ENCODE results near the gene SCYGR4. TPM values are rescaled to one million over a fixed set of nuclear protein-coding genes. Genes with fewer than 3 reads are reported as not detected.

The SCYGR4 gene
- total RNA-seq, 1 donor from 2014 or later: not detected

GRCh38 chr2:227653419-227653818 lies 36.1 kb downstream of the SCYGR4 start:
- no peaks in the 10 kb centered on the region for H3K9me3 ChIP-seq (ENCODE audit: insufficient read depth, low read depth, low read length)
- FAIRE-seq (no peak), DNase-seq (ENCODE audit: low read depth) (peak; percentile 15)
- Mint-ChIP-seq H3K27me3 (ENCODE audit: low read depth, unreplicated experiment) (no peaks in the 10 kb centered on the region), H3K4me1 (ENCODE audit: low read depth, unreplicated experiment) (peaks cover 5% of the 10 kb centered on the region), H3K36me3 (ENCODE audit: low read depth, unreplicated experiment) (no peaks in the 10 kb centered on the region), H3K27ac (ENCODE audit: unreplicated experiment) (no peak overlapping the region), H3K4me3 (ENCODE audit: unreplicated experiment) (no peak overlapping the region), H3K9me3 (ENCODE audit: unreplicated experiment) (peaks cover 2% of the 10 kb centered on the region)
- H3K4me1 ChIP-seq (ENCODE audit: insufficient read depth, low read length): peaks cover 7% of the 10 kb centered on the region
- H3K36me3 ChIP-seq (ENCODE audit: insufficient read depth, low read length): no peaks in the 10 kb centered on the region
- no peak overlapping the region for H3K4me2 ChIP-seq (ENCODE audit: low read length)
- TF ChIP-seq CTCF (IDR thresholded peaks at IDR 0.05; ENCODE audit: insufficient read depth, low read depth, low read length) (no peak), EZH2 (IDR thresholded peaks at IDR 0.05; ENCODE audit: insufficient read depth, low read length) (no peak)
- H3K4me3 ChIP-seq (ENCODE audit: insufficient read depth, low read depth, low read length): no peak overlapping the region
- no peak overlapping the region for H3K9ac ChIP-seq (ENCODE audit: low read length)
- H2AFZ ChIP-seq (ENCODE audit: low read depth, low read length): no peak overlapping the region
- no peaks in the 10 kb centered on the region for H4K20me1 ChIP-seq (ENCODE audit: insufficient read depth, low read length)
- no peaks in the 10 kb centered on the region for H3K79me2 ChIP-seq (ENCODE audit: insufficient read depth, low read length)
- no peaks in the 10 kb centered on the region for H3K27me3 ChIP-seq (ENCODE audit: insufficient read depth, low read length)
- H3K27ac ChIP-seq (ENCODE audit: low read depth, low read length): no peak overlapping the region

GRCh38 chr2:227654426-227654825 lies 37.1 kb downstream of the SCYGR4 start:
- H3K9me3 ChIP-seq (ENCODE audit: insufficient read depth, low read depth, low read length): no peaks in the 10 kb centered on the region
- no peaks in the 10 kb centered on the region for H4K20me1 ChIP-seq (ENCODE audit: insufficient read depth, low read length)
- H3K9me3 Mint-ChIP-seq (ENCODE audit: unreplicated experiment): peaks cover 2% of the 10 kb centered on the region
- no peak overlapping the region for H2AFZ ChIP-seq (ENCODE audit: low read depth, low read length)
- H3K4me1 ChIP-seq (ENCODE audit: insufficient read depth, low read length): peaks cover 7% of the 10 kb centered on the region
- peak overlapping the region; percentile 27 for H3K27ac Mint-ChIP-seq (ENCODE audit: unreplicated experiment)
- no peak overlapping the region for H3K27ac ChIP-seq (ENCODE audit: low read depth, low read length)
- peak; percentile 23 for FAIRE-seq
- H3K27me3 ChIP-seq (ENCODE audit: insufficient read depth, low read length): no peaks in the 10 kb centered on the region
- no peaks in the 10 kb centered on the region for H3K36me3 Mint-ChIP-seq (ENCODE audit: low read depth, unreplicated experiment)
- H3K9ac ChIP-seq (ENCODE audit: low read length): no peak overlapping the region
- DNase-seq (ENCODE audit: low read depth): no peak
- H3K4me3 Mint-ChIP-seq (ENCODE audit: unreplicated experiment): no peak overlapping the region
- H3K79me2 ChIP-seq (ENCODE audit: insufficient read depth, low read length): no peaks in the 10 kb centered on the region
- H3K4me3 ChIP-seq (ENCODE audit: insufficient read depth, low read depth, low read length): no peak overlapping the region
- H3K36me3 ChIP-seq (ENCODE audit: insufficient read depth, low read length): no peaks in the 10 kb centered on the region
- peaks cover 5% of the 10 kb centered on the region for H3K4me1 Mint-ChIP-seq (ENCODE audit: low read depth, unreplicated experiment)
- H3K4me2 ChIP-seq (ENCODE audit: low read length): no peak overlapping the region
- H3K27me3 Mint-ChIP-seq (ENCODE audit: low read depth, unreplicated experiment): no peaks in the 10 kb centered on the region
- TF ChIP-seq EZH2 (IDR thresholded peaks at IDR 0.05; ENCODE audit: insufficient read depth, low read length) (no peak), CTCF (IDR thresholded peaks at IDR 0.05; ENCODE audit: insufficient read depth, low read depth, low read length) (no peak)

- Histone ChIP-seq H3K9me3 (ENCODE audit: insufficient read depth, low read depth, low read length) (no peaks in the 10 kb centered on the region), H3K9ac (ENCODE audit: low read length) (no peak overlapping the region), H3K4me3 (ENCODE audit: insufficient read depth, low read depth, low read length) (no peak overlapping the region), H3K27ac (ENCODE audit: low read depth, low read length) (peak overlapping the region; percentile 21), H3K27me3 (ENCODE audit: insufficient read depth, low read length) (no peaks in the 10 kb centered on the region), H3K36me3 (ENCODE audit: insufficient read depth, low read length) (no peaks in the 10 kb centered on the region), H2AFZ (ENCODE audit: low read depth, low read length) (no peak overlapping the region), H3K79me2 (ENCODE audit: insufficient read depth, low read length) (no peaks in the 10 kb centered on the region), H3K4me2 (ENCODE audit: low read length) (no peak overlapping the region), H3K4me1 (ENCODE audit: insufficient read depth, low read length) (peaks cover 7% of the 10 kb centered on the region), H4K20me1 (ENCODE audit: insufficient read depth, low read length) (no peaks in the 10 kb centered on the region)
- FAIRE-seq (peak; percentile 84), DNase-seq (ENCODE audit: low read depth) (peak; percentile 87)
- Mint-ChIP-seq H3K4me1 (ENCODE audit: low read depth, unreplicated experiment) (peaks cover 5% of the 10 kb centered on the region), H3K4me3 (ENCODE audit: unreplicated experiment) (no peak overlapping the region), H3K9me3 (ENCODE audit: unreplicated experiment) (peaks cover 2% of the 10 kb centered on the region), H3K36me3 (ENCODE audit: low read depth, unreplicated experiment) (no peaks in the 10 kb centered on the region), H3K27me3 (ENCODE audit: low read depth, unreplicated experiment) (no peaks in the 10 kb centered on the region), H3K27ac (ENCODE audit: unreplicated experiment) (no peak overlapping the region)
- TF ChIP-seq EZH2 (IDR thresholded peaks at IDR 0.05; ENCODE audit: insufficient read depth, low read length) (no peak), CTCF (IDR thresholded peaks at IDR 0.05; ENCODE audit: insufficient read depth, low read depth, low read length) (no peak)
These were observed 38.2 kb downstream of the SCYGR4 start for GRCh38 chr2:227655454-227655853.
